ENCODE results near the gene KRT74. TPM values are rescaled to one million over a fixed set of nuclear protein-coding genes. Genes with fewer than 3 reads are reported as not detected.
A peak's percentile ranks its signal among the peaks of the same experiment; 100 is the strongest.

KRT74 gene
- total and polyA plus RNA-seq, 2 of the 13 experiments (the other 11 are each of a cell fraction or from before 2014, with no cell fraction given) = not detected

DNA sequence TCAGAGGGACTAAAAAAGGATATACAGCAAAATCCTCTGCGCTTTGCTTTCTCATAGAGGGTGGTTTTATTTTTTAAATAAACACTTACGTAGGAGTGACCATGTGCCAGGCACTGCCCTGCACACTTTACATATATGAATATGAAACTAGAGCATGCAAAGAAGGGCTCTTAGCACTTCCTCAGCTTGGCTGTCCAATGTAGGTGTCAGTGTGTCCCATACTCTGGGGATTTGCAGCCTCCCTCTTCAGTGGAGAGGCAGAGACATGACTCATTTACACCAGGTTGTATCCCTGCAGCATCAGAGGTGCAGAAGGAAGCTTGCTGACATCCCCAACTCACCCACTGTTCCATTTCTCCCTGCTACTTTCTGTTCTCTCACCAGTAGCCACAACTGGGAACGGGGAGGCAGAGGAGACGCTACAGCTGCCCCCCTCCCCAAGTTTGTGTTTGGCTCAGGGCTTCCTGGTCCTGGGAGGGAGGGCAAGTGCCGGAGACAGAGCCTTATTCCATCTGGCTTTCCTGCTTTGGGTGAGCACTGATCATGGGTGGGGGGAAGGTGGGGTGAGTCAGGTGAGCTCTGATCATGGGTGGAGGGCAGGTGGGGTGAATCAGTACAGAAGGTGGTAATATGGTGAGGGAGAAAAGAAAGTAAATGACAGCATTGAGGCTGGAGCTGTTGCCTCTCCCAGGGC, 48.6 kb downstream of the KRT74 start:
- WGBS (ENCODE audit: low lambda C conversion rate) = 56% methylated on average over 5 of the region's 5 CpGs

DNA sequence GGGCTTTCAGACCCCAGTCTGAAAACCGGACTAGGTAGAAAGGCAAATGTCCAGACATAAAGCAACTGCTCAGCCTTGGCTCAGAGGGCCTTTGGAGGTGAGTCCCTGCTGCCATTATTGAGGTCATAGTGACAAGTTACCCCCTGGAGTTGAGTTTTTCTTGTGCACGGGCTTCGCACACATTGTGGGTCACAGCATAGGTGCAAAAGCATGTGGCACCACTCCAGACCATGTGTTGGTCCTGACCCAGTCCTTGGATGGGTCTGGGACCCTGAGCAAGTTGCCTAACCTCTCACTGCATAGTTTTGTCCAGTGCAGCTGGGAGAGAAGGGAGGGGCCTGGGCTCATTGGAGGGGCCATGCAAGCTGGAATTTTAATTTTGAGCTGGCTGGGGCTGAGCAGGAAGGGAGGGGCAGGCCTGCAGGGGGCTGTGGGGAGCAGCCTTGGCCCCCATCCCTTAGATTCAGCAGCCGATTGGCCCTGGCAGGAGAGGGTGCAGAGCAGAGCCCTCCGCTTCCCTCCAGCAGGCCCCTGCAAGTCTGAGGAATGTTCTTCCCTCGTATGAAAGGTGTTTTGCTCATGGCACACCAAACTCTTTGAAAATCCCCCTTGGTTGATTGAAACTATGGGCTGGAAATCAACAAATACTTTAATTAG, 49.3 kb downstream of the KRT74 start:
- ChIA-PET CTCF (ENCODE audit: low intra/inter-chr PET ratio, low total read pairs) (no interaction called here), POLR2A (no interaction called here)
- no peaks in the 10 kb centered on the region for H4K20me1 ChIP-seq (ENCODE audit: insufficient read depth, low read length)
- H3K9ac ChIP-seq (ENCODE audit: insufficient read depth, low read depth, low read length) = no peak overlapping the region
- H3K4me1 ChIP-seq (ENCODE audit: insufficient read depth, low read length) = no peaks in the 10 kb centered on the region
- peak; percentile 79 for TF ChIP-seq MNT (IDR thresholded peaks at IDR 0.05)
- no peak for TF ChIP-seq ZNF235 (CRISPR knock-in tag; IDR thresholded peaks at IDR 0.05; ENCODE audit: borderline replicate concordance)
- no peak overlapping the region for H3K4me3 ChIP-seq (replicated peaks in 1 of 3; ENCODE audit: insufficient read depth in 1 of 3, low read depth in 2 of 3, low read length in 3 of 3)
- whole genome bisulfite sequencing (ENCODE audit: low lambda C conversion rate) = 13% methylated on average over 2 of the region's 6 CpGs
- no peaks in the 10 kb centered on the region for H3K79me2 ChIP-seq (ENCODE audit: insufficient read depth, low read length)
- intact Hi-C loops (cut with micrococcal nuclease; ENCODE audit: unreplicated experiment) (no loop called here), in situ Hi-C loops (cut with HindIII; ENCODE audit: extremely low pct_ligation_motif_present, low pct_unique_long_range_greater_than_20kb) (no loop called here)
- H3K4me2 ChIP-seq (ENCODE audit: low read depth, low read length) = no peak overlapping the region
- peaks cover 6 to 8% of the 10 kb centered on the region in 2 experiments; a peak in 3 of 5 replicates for H3K27me3 ChIP-seq (ENCODE audit: control insufficient read depth in 1 of 2, insufficient read depth in 2 of 2, low read length in 2 of 2)
- no TSS peak for BruUV-seq (replicated peaks)
- DNase-seq (ENCODE audit: low spot score) (no peak), ATAC-seq (no peak), FAIRE-seq (no peak)
- H3K9me3 ChIP-seq (ENCODE audit: low read length) = no peaks in the 10 kb centered on the region
- no peak overlapping the region for H3K27ac ChIP-seq (ENCODE audit: extremely low read length, insufficient read depth, low read length)
- no peaks in the 10 kb centered on the region for H3K36me3 ChIP-seq (replicated peaks in 1 of 2; ENCODE audit: control insufficient read depth in 1 of 2, insufficient read depth in 2 of 2, low read length in 2 of 2)
- no peak overlapping the region for H2AFZ ChIP-seq (ENCODE audit: low read length)

More for the DNA sequence above, 48.6 kb downstream of the KRT74 start:
- Histone ChIP-seq H3K9ac (ENCODE audit: insufficient read depth, low read depth, low read length) (no peak overlapping the region), H3K27ac (ENCODE audit: extremely low read length, insufficient read depth, low read length) (no peak overlapping the region), H3K9me3 (ENCODE audit: low read length) (no peaks in the 10 kb centered on the region), H3K4me1 (ENCODE audit: insufficient read depth, low read length) (no peaks in the 10 kb centered on the region), H3K27me3 (ENCODE audit: control insufficient read depth in 1 of 2, insufficient read depth in 2 of 2, low read length in 2 of 2) (peaks cover 6 to 9% of the 10 kb centered on the region in 2 experiments; a peak in 3 of 5 replicates), H3K79me2 (ENCODE audit: insufficient read depth, low read length) (no peaks in the 10 kb centered on the region), H3K36me3 (replicated peaks in 1 of 2; ENCODE audit: control insufficient read depth in 1 of 2, insufficient read depth in 2 of 2, low read length in 2 of 2) (no peaks in the 10 kb centered on the region), H3K4me3 (replicated peaks in 1 of 3; ENCODE audit: insufficient read depth in 1 of 3, low read depth in 2 of 3, low read length in 3 of 3) (no peak overlapping the region), H4K20me1 (ENCODE audit: insufficient read depth, low read length) (no peaks in the 10 kb centered on the region), H3K4me2 (ENCODE audit: low read depth, low read length) (no peak overlapping the region), H2AFZ (ENCODE audit: low read length) (no peak overlapping the region)
- in situ Hi-C loops (cut with HindIII; ENCODE audit: extremely low pct_ligation_motif_present, low pct_unique_long_range_greater_than_20kb) = loop anchor here (25.0 kb wide), 1 partner anchor 388 kb away; no protein-coding TSS in a partner anchor
- ATAC-seq (no peak), DNase-seq (ENCODE audit: low spot score) (no peak), FAIRE-seq (no peak)
- intact Hi-C loops (cut with micrococcal nuclease; ENCODE audit: unreplicated experiment) = no loop called here
- CTCF ChIA-PET (ENCODE audit: low intra/inter-chr PET ratio, low total read pairs) = no interaction called here
- POLR2A ChIA-PET = no interaction called here
- no TSS peak for BruUV-seq (replicated peaks)
- TF ChIP-seq, protein P1, sequence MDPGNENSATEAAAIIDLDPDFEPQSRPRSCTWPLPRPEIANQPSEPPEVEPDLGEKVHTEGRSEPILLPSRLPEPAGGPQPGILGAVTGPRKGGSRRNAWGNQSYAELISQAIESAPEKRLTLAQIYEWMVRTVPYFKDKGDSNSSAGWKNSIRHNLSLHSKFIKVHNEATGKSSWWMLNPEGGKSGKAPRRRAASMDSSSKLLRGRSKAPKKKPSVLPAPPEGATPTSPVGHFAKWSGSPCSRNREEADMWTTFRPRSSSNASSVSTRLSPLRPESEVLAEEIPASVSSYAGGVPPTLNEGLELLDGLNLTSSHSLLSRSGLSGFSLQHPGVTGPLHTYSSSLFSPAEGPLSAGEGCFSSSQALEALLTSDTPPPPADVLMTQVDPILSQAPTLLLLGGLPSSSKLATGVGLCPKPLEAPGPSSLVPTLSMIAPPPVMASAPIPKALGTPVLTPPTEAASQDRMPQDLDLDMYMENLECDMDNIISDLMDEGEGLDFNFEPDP (CRISPR knock-in tag; conservative IDR thresholded peaks at IDR 0.05) = no peak
- TF ChIP-seq GTF3A (CRISPR knock-in tag; conservative IDR thresholded peaks at IDR 0.05) (no peak), MYNN (CRISPR knock-in tag; IDR thresholded peaks at IDR 0.05; ENCODE audit: low read depth) (no peak), JDP2 (CRISPR knock-in tag; IDR thresholded peaks at IDR 0.05; ENCODE audit: borderline replicate concordance) (no peak), IRX3 (CRISPR knock-in tag; IDR thresholded peaks at IDR 0.05; ENCODE audit: borderline replicate concordance, low read depth) (no peak)

Data from HepG2 (cell line).